ENCODE results near the gene SGSM2.

GRCh38 chr17:2415081-2415480 is 77.8 kb downstream of the SGSM2 start:
- TF ChIP-seq, protein P1, sequence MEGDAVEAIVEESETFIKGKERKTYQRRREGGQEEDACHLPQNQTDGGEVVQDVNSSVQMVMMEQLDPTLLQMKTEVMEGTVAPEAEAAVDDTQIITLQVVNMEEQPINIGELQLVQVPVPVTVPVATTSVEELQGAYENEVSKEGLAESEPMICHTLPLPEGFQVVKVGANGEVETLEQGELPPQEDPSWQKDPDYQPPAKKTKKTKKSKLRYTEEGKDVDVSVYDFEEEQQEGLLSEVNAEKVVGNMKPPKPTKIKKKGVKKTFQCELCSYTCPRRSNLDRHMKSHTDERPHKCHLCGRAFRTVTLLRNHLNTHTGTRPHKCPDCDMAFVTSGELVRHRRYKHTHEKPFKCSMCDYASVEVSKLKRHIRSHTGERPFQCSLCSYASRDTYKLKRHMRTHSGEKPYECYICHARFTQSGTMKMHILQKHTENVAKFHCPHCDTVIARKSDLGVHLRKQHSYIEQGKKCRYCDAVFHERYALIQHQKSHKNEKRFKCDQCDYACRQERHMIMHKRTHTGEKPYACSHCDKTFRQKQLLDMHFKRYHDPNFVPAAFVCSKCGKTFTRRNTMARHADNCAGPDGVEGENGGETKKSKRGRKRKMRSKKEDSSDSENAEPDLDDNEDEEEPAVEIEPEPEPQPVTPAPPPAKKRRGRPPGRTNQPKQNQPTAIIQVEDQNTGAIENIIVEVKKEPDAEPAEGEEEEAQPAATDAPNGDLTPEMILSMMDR (IDR thresholded peaks at IDR 0.05; ENCODE audit: poor library complexity, severe bottlenecking): no peak
- TF ChIP-seq EZH2 (IDR thresholded peaks at IDR 0.05; ENCODE audit: borderline replicate concordance, insufficient read depth, low read length, poor library complexity, severe bottlenecking) (no peak), RAD21 (conservative IDR thresholded peaks at IDR 0.05) (no peak), POLR2AphosphoS5 (IDR thresholded peaks at IDR 0.05) (no peak), TAF1 (IDR thresholded peaks at IDR 0.05; ENCODE audit: low read depth) (no peak), SMC3 (conservative IDR thresholded peaks at IDR 0.05; ENCODE audit: poor library complexity) (no peak), EP300 (conservative IDR thresholded peaks at IDR 0.05; ENCODE audit: poor library complexity, severe bottlenecking) (no peak)
- TF ChIP-seq, protein P2, sequence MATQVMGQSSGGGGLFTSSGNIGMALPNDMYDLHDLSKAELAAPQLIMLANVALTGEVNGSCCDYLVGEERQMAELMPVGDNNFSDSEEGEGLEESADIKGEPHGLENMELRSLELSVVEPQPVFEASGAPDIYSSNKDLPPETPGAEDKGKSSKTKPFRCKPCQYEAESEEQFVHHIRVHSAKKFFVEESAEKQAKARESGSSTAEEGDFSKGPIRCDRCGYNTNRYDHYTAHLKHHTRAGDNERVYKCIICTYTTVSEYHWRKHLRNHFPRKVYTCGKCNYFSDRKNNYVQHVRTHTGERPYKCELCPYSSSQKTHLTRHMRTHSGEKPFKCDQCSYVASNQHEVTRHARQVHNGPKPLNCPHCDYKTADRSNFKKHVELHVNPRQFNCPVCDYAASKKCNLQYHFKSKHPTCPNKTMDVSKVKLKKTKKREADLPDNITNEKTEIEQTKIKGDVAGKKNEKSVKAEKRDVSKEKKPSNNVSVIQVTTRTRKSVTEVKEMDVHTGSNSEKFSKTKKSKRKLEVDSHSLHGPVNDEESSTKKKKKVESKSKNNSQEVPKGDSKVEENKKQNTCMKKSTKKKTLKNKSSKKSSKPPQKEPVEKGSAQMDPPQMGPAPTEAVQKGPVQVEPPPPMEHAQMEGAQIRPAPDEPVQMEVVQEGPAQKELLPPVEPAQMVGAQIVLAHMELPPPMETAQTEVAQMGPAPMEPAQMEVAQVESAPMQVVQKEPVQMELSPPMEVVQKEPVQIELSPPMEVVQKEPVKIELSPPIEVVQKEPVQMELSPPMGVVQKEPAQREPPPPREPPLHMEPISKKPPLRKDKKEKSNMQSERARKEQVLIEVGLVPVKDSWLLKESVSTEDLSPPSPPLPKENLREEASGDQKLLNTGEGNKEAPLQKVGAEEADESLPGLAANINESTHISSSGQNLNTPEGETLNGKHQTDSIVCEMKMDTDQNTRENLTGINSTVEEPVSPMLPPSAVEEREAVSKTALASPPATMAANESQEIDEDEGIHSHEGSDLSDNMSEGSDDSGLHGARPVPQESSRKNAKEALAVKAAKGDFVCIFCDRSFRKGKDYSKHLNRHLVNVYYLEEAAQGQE (IDR thresholded peaks at IDR 0.05; ENCODE audit: borderline replicate concordance): no peak
